Stimulated activated CD8-positive, alpha-beta memory T cell treated with anti-CD3 and anti-CD28 coated beads, Interleukin-7, amount 100 ng/mL, for 1 hour (primary cell): ENCODE results near the gene SEMA4D.
"Not testable (repeated sequence)": the region's sequence is repeated elsewhere in the genome, so short reads cannot be mapped to it uniquely, and the experiment has no call there.

Experiments used
- DNase-seq, 2 donors: peaks; one replicate each; pipeline ENCODE4 v3.0.0-alpha.2; 2020; ENCODE audit warnings: low read depth in 2 of 2

The SEMA4D gene

GRCh38 chr9:89482056-89482851, 15.7 kb downstream of the SEMA4D start:
- no peak for DNase-seq

- DNase-seq = no peak
Measured at GRCh38 chr9:89481538-89481915, 16.4 kb downstream of the SEMA4D start.

- no peak for DNase-seq
Measured at GRCh38 chr9:89480825-89481537, 16.9 kb downstream of the SEMA4D start.

DNA sequence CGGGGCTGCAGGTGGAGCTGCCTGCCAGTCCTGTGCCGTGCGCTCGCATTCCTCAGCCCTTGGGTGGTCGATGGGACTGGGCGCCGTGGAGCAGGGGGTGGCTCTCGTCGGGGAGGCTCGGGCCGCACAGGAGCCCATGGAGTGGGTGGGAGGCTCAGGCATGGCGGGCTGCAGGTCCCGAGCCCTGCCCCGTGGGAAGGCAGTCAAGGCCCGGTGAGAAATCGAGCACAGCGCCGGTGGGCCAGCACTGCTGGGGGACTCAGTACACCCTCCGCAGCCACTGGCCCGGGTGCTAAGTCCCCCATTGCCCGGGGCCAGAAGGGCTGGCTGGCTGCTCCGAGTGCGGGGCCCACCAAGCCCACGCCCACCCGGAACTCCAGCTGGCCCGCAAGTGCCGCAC, 17.5 kb downstream of the SEMA4D start:
- DNase-seq = not testable (repeated sequence)

- DNase-seq = not testable (repeated sequence)
Measured at GRCh38 chr9:89479669-89480011, 18.3 kb downstream of the SEMA4D start.

- no peak for DNase-seq
Measured at GRCh38 chr9:89478821-89479668, 18.9 kb downstream of the SEMA4D start.

- no peak for DNase-seq
Measured at GRCh38 chr9:89477811-89478630, 19.9 kb downstream of the SEMA4D start.

DNA sequence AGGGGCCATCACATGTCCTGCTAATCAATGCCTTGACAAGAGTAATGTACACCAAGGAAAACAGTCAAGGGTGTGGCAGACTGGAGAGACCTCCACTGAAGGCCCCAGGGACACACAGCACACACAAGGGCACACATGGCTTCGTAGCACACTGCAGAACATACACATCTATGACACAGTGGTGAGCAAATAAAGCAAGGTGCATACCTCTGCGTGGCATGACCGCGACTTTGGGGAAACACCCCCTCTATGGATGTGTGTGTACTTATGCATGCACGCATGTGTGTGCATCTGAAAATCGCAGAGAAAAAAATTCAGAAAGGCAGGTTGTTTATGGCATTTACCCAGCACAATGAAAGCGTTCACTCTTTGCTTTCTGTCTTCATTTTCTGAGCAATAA, 20.5 kb downstream of the SEMA4D start:
- no peak for DNase-seq

DNA sequence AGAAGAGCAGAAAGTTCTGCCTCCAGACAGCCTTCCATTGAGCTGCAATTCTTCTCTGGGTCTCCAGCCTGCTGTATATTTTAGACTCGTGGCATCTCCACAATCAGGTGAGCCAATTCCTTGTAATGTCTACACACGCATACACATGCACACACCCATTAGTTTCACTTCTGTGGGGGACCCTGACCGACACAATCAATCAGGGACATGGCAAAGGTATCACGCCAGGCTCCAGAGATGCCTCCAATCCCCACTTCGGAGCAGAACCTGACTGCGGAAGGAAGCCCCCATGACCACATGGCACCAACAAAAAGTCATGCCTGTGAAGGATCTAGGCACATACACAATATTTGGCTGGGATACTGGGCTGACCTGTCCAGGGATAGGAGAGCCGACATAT, 21.4 kb downstream of the SEMA4D start:
- DNase-seq = no peak

GRCh38 chr9:89475891-89476440, 21.9 kb downstream of the SEMA4D start:
- DNase-seq = no peak

GRCh38 chr9:89474939-89475338, 23.0 kb downstream of the SEMA4D start:
- DNase-seq = no peak

- no peak for DNase-seq
Measured at GRCh38 chr9:89473762-89474469, 24.0 kb downstream of the SEMA4D start.

- not testable (repeated sequence) for DNase-seq
Measured at GRCh38 chr9:89471796-89472320, 26.1 kb downstream of the SEMA4D start.

- DNase-seq = no peak
Measured at GRCh38 chr9:89471390-89471789, 26.5 kb downstream of the SEMA4D start.

DNA sequence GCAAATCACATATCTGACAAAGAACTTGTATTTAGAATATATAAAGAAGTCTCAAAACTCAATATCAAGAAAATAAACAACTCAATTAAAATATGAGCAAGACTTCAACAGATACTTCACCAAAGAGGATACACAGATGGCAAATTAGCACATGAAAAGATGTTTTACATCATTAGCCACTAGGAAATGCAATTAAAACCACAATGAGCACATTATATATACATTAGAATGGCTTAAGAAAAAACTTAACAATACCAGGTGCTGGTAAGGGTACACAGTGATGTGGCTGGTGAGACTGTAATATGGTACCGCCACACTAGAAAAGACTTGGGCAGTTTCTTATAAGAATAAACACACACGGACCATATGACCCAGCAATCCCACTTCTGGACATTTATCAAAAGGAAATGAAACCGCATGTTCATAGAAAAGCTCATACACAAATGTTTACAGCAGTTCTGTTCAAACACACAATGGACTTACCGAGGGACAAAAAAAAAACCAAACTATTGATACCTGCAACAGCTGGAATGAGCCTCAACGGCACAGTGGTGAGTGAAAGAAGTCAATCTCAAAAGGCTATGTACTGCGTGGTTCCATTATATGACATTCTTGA, 27.6 kb downstream of the SEMA4D start:
- DNase-seq = no peak

GRCh38 chr9:89469003-89469402, 28.9 kb downstream of the SEMA4D start:
- DNase-seq = no peak

GRCh38 chr9:89468281-89468960, 29.5 kb downstream of the SEMA4D start:
- no peak for DNase-seq

GRCh38 chr9:89467278-89467625, 30.7 kb downstream of the SEMA4D start:
- DNase-seq = no peak
